ENCODE measurements around the gene KRCC1. TPM values are rescaled to one million over a fixed set of nuclear protein-coding genes. Genes with fewer than 3 reads are reported as not detected.
A peak's percentile ranks its signal among the peaks of the same experiment; 100 is the strongest.
"Not testable (repeated sequence)": the region's sequence is repeated elsewhere in the genome, so short reads cannot be mapped to it uniquely, and the experiment has no call there.

Gene KRCC1
- total RNA-seq, 2 experiments from 2014 or later = 12.4 to 20.0 TPM

- H3K27me3 Mint-ChIP-seq = no peaks in the 10 kb centered on the region
- CTCF ChIA-PET = no interaction called here
- H3K4me3 Mint-ChIP-seq = no peak overlapping the region
- peaks cover 14% of the 10 kb centered on the region for H3K4me1 Mint-ChIP-seq
- peaks cover 1% of the 10 kb centered on the region for H3K36me3 Mint-ChIP-seq
- peaks cover 4% of the 10 kb centered on the region for H3K9me3 Mint-ChIP-seq (ENCODE audit: low read depth)
- ATAC-seq (no peak), DNase-seq (no peak)
- no peak overlapping the region for H3K27ac Mint-ChIP-seq
Observed at GRCh38 chr2:88018909-88019308, 36.7 kb downstream of the KRCC1 start.

DNA sequence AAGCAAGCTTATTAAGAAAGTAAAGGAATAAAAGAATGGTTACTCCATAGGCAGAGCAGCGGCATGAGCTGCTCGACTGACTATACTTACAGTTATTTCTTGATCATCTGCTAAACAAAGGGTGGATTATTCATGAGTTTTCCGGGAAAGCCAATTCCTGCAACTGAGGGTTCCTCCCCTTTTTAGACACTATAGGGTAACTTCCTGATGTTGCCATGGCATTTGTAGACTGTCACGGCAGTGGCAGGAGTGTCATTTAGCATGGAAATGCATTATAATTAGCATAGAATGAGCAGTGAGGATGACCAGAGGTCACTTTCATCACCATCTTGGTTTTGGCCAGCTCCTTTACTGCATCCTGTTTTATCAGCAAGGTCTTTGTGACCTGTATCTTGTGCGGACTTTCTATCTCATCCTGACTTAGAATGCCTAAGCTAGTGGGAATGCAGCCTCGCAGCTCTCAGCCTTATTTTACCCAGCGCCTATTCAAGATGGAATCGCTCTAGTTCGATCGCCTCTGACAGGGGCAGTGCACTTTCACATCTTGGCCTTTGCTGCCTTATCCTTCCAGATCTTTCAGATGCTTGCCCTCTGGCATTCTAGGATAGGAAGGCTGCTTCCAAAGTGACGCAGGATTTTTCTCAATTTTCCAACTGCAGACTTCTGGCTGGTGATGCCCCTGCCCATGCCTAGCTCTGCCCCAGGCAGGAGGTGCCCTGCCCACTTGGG, 37.3 kb downstream of the KRCC1 start:
- CTCF ChIA-PET = interaction anchor here (1.6 kb wide), 1 partner anchor 37 kb away, joined by 3 read pairs; no protein-coding TSS in a partner anchor
- H3K27ac Mint-ChIP-seq; H3K9me3 Mint-ChIP-seq (ENCODE audit: low read depth); ATAC-seq; DNase-seq; H3K27me3 Mint-ChIP-seq; H3K36me3 Mint-ChIP-seq: not testable (repeated sequence)
- Mint-ChIP-seq H3K4me3 (peak overlapping the region; percentile 92), H3K4me1 (peaks cover 14% of the 10 kb centered on the region)

DNA sequence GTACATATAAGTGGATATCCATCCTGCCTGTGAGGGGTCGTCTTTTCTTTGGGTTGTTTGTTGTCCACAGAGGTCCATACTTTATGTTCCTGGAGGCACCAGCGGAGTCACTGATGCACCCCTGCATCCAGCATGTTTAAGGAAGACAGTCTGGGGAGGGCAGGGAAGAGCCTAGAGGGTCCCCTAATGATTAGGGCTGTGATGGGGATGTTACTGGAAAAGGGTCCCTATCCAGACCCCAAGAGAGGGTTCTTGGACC, 37.9 kb downstream of the KRCC1 start:
- not testable (repeated sequence) for H3K36me3 Mint-ChIP-seq; ATAC-seq; H3K9me3 Mint-ChIP-seq (ENCODE audit: low read depth); H3K27ac Mint-ChIP-seq; H3K27me3 Mint-ChIP-seq; DNase-seq
- CTCF ChIA-PET = interaction anchor here (0.8 to 1.6 kb wide), 2 partner anchors 14 to 37 kb away, joined by 3 to 4 read pairs; no protein-coding TSS in a partner anchor
- Mint-ChIP-seq H3K4me3 (peak overlapping the region; percentile 92), H3K4me1 (peaks cover 14% of the 10 kb centered on the region)

DNA sequence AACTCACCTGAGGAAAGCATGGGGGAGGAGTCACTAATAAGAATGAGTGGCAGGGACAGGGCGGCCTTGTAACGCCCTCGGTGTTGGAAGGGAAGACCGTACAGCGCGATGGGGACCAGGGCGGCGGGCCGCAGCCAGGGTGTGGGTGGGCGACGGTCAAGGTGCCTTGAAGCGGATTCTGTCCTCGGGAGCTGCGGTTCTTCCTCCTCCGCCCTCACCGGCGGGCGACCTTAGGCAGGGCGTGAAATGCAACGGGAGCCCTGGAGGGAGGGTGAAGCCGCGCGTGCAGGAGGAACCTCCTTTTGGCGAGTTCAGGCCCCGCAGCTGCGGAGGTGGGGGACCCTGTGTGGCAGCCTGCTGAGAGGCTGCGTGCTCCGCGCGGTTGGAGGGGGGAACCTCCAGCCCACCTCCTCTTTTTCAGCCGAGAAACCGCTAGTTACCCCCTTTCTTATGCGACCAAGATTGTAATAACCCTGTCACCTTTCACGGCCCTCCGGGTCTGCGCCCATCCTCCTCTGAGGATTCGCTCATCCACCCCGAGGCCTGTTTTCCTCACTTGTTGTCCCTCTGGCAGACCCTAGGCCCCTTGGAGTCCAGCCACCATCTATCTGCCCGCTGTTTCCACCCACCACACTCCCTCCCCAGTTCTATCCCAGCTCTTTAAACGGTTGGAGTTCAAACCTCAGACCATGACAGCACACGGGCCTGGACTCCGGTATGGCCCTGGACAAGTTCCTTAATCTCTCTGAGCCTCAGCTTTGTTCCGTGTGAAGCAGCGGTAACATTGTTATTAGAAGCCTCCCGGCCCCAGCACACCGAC, 38.4 kb downstream of the KRCC1 start:
- Mint-ChIP-seq H3K27me3 (no peaks in the 10 kb centered on the region), H3K9me3 (ENCODE audit: low read depth) (peaks cover 4% of the 10 kb centered on the region), H3K27ac (peak overlapping the region; percentile 98), H3K36me3 (peaks cover 1% of the 10 kb centered on the region), H3K4me1 (peaks cover 14% of the 10 kb centered on the region), H3K4me3 (peak overlapping the region; percentile 92)
- CTCF ChIA-PET = interaction anchor here (0.7 to 1.6 kb wide), 4 partner anchors 13 to 43 kb away, joined by 3 to 7 read pairs (median 4); no protein-coding TSS in a partner anchor
- ATAC-seq = peak; percentile 57
- peak; percentile 77 for DNase-seq

- peaks cover 14% of the 10 kb centered on the region for H3K4me1 Mint-ChIP-seq
- peaks cover 4% of the 10 kb centered on the region for H3K9me3 Mint-ChIP-seq (ENCODE audit: low read depth)
- H3K27me3 Mint-ChIP-seq = no peaks in the 10 kb centered on the region
- DNase-seq (peak; percentile 83), ATAC-seq (peak; percentile 78)
- CTCF ChIA-PET = interaction anchor here (1.1 to 1.6 kb wide), 3 partner anchors 14 to 44 kb away, joined by 3 to 7 read pairs (median 4); no protein-coding TSS in a partner anchor
- peaks cover 1% of the 10 kb centered on the region for H3K36me3 Mint-ChIP-seq
- H3K4me3 Mint-ChIP-seq = peak within 1 kb of the TSS; percentile 92
- H3K27ac Mint-ChIP-seq = peak within 1 kb of the TSS; percentile 98
Observed at GRCh38 chr2:88016086-88016959, 39.3 kb downstream of the KRCC1 start, which contains the start of gene RNU2-63P. Gene RNU2-63P, minus strand, starts transcription at chr2:88016547.

DNA sequence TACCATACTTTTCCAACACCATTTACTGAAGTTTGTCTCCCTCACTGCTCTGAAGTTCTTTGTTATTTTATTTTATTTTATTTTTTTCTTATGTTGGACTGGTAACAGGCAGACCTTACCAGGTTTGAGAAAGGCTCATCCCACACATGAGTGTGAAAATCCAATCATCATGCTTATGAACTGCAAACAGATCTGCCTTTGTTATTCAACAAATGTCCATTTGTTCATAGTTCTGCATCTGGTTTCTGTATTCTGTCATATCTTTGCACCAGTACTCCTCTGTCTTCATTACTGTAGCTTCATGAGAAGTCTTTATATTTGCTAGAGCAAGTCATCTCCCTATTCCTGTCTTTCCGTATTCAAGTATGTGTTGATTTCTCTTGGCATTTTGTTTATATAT, 44.6 kb downstream of the KRCC1 start:
- Mint-ChIP-seq H3K4me3 (no peak overlapping the region), H3K27ac (no peak overlapping the region), H3K27me3 (no peaks in the 10 kb centered on the region), H3K36me3 (no peaks in the 10 kb centered on the region), H3K4me1 (peaks cover 2% of the 10 kb centered on the region), H3K9me3 (ENCODE audit: low read depth) (no peaks in the 10 kb centered on the region)
- ATAC-seq = no peak
- CTCF ChIA-PET = interaction anchor here (1.7 to 2.4 kb wide), 2 partner anchors 9 to 49 kb away, joined by 6 to 7 read pairs; no protein-coding TSS in a partner anchor
- no peak for DNase-seq

DNA sequence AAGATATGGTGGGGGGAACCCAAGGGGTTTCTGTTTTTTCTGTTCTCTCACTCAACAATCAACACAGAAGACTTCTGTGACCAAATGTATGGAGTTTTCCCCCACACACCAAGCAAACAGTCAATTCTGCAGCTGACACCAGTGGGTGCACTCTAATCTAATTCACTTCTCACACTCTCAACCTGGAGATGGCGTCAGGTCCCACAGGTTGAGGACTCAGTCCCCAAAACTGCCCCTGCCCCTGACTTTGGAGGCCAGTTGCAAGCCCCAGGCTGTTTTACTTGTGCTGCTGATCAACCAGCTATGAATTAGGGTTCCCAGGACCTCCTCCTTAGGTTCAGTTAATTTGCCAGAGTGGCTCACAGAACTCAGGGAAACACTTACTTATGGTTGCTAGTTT, 45.4 kb downstream of the KRCC1 start:
- H3K4me1 Mint-ChIP-seq = no peaks in the 10 kb centered on the region
- H3K4me3 Mint-ChIP-seq = no peak overlapping the region
- CTCF ChIA-PET = interaction anchor here (1.1 to 1.7 kb wide), 3 partner anchors 9 to 51 kb away, joined by 3 to 11 read pairs (median 6); no protein-coding TSS in a partner anchor
- DNase-seq (no peak), ATAC-seq (no peak)
- H3K27me3 Mint-ChIP-seq = no peaks in the 10 kb centered on the region
- no peaks in the 10 kb centered on the region for H3K36me3 Mint-ChIP-seq
- no peaks in the 10 kb centered on the region for H3K9me3 Mint-ChIP-seq (ENCODE audit: low read depth)
- H3K27ac Mint-ChIP-seq = no peak overlapping the region

GRCh38 chr2:88006912-88007439, 48.6 kb downstream of the KRCC1 start:
- H3K9me3 Mint-ChIP-seq (ENCODE audit: low read depth) = no peaks in the 10 kb centered on the region
- H3K4me1 Mint-ChIP-seq = no peaks in the 10 kb centered on the region
- H3K27me3 Mint-ChIP-seq = peaks cover 3% of the 10 kb centered on the region
- no peak for ATAC-seq
- H3K36me3 Mint-ChIP-seq = no peaks in the 10 kb centered on the region
- CTCF ChIA-PET = no interaction called here
- no peak for DNase-seq
- H3K4me3 Mint-ChIP-seq = no peak overlapping the region
- H3K27ac Mint-ChIP-seq = no peak overlapping the region

GRCh38 chr2:88005776-88006175, 49.8 kb downstream of the KRCC1 start:
- CTCF ChIA-PET = no interaction called here
- Mint-ChIP-seq H3K36me3 (no peaks in the 10 kb centered on the region), H3K4me3 (no peak overlapping the region), H3K9me3 (ENCODE audit: low read depth) (no peaks in the 10 kb centered on the region), H3K27me3 (peaks cover 3% of the 10 kb centered on the region), H3K4me1 (peaks cover 5% of the 10 kb centered on the region), H3K27ac (no peak overlapping the region)
- no peak for DNase-seq
- no peak for ATAC-seq

DNA sequence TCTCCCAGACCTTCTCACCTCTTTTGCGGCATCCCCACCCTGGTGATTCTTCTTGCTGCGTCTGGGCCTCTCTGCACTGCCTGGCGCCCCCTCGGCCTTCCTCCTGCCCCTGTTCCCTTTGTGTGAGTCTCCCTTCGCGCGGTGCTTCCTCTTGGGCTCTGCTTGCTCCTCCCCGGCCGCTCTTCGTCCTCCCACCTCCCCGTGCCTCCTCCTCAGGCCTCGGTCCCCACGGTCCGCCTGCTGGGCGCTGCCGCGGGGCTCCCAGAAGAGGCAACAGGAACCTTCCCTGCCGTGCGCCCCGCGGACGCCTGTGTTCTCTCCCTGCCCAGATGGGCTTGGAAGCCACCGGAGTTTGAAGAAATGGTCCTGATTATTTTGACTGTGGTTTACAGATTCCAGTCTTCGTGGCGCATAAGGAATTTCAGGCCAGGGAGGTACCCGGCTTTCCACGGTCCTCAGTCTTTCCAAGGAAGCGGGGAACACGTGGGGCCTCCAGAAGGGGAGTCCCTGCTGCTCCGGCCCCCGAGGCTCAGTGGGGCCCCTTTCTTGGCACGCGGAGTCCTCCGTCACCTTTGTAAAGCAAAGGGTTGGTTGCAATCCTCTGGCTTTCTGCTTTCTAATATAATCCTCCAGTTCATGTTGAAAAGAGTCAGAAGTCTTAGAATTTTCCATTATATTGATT, 52.4 kb downstream of the KRCC1 start:
- ATAC-seq (no peak), DNase-seq (no peak)
- H3K9me3 Mint-ChIP-seq (ENCODE audit: low read depth) = no peaks in the 10 kb centered on the region
- no peak overlapping the region for H3K4me3 Mint-ChIP-seq
- H3K27me3 Mint-ChIP-seq = peaks cover 3% of the 10 kb centered on the region
- CTCF ChIA-PET = interaction anchor here (1.0 to 1.8 kb wide), 5 partner anchors 9 to 57 kb away, joined by 3 to 7 read pairs (median 4); partner anchors contain the start of gene RNU2-63P
- H3K27ac Mint-ChIP-seq = no peak overlapping the region
- no peaks in the 10 kb centered on the region for H3K36me3 Mint-ChIP-seq
- peaks cover 5% of the 10 kb centered on the region for H3K4me1 Mint-ChIP-seq

GRCh38 chr2:88002359-88002707, 53.2 kb downstream of the KRCC1 start:
- CTCF ChIA-PET = interaction anchor here (0.5 to 2.3 kb wide), 9 partner anchors 8 to 214 kb away, joined by 3 to 11 read pairs (median 4); partner anchors contain the start of gene RNU2-63P
- Mint-ChIP-seq H3K27me3 (peaks cover 3% of the 10 kb centered on the region), H3K27ac (no peak overlapping the region), H3K4me3 (no peak overlapping the region), H3K4me1 (peaks cover 5% of the 10 kb centered on the region), H3K9me3 (ENCODE audit: low read depth) (no peaks in the 10 kb centered on the region), H3K36me3 (no peaks in the 10 kb centered on the region)
- DNase-seq = no peak
- ATAC-seq = no peak

- H3K27me3 Mint-ChIP-seq; H3K36me3 Mint-ChIP-seq; DNase-seq; H3K4me1 Mint-ChIP-seq; H3K4me3 Mint-ChIP-seq; H3K9me3 Mint-ChIP-seq (ENCODE audit: low read depth); ATAC-seq; H3K27ac Mint-ChIP-seq: not testable (repeated sequence)
- CTCF ChIA-PET = interaction anchor here (0.9 to 2.3 kb wide), 3 partner anchors 10 to 15 kb away, joined by 3 to 11 read pairs (median 3); no protein-coding TSS in a partner anchor
Observed at GRCh38 chr2:88000474-88000873, 55.1 kb downstream of the KRCC1 start.
